GM03348 (cell line): Measurements from ENCODE around the gene ZMAT3.
"Not testable (repeated sequence)": the region's sequence is repeated elsewhere in the genome, so short reads cannot be mapped to it uniquely, and the experiment has no call there.

Experiments
- DNase-seq: peaks from one replicate; pipeline ENCODE4 v3.0.0; 2012; ENCODE audit warnings: low spot score

ZMAT3 gene

DNA sequence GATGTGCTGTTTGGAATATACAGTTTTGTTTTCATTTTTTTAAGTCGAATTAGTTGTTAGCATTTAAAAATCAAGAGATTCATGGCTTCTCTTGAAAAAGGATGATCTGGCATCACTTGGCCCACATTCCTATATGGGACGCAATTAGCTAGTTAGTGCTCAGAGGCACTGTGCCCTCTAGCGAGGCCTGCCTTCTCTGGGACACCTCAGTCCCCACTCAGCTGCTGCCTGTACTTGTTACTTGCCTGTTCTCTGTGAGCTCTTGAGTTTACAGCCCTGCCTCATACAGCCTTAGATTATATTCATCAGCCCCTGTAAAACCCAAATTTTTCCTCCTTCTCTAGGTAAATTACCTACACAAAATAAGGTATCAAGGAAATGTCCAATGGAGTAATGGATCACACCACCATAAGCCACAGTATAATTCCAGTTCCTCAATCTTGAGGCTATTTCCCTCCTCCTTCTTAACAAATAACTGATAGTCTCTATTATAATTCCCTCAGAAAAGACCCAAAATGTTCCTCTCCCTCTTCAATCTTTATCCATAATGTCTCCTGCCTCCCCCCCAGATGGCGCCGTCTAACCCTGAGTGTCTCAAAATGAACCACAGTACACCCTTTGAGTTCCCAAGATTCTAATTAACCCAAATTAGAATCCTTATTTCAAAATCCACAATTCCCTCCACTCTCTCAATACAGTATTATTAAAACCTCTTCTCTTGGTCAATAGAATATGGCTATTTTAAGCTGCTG lies 2.7 kb downstream of the ZMAT3 start:
- peak; percentile 63 for DNase-seq

DNA sequence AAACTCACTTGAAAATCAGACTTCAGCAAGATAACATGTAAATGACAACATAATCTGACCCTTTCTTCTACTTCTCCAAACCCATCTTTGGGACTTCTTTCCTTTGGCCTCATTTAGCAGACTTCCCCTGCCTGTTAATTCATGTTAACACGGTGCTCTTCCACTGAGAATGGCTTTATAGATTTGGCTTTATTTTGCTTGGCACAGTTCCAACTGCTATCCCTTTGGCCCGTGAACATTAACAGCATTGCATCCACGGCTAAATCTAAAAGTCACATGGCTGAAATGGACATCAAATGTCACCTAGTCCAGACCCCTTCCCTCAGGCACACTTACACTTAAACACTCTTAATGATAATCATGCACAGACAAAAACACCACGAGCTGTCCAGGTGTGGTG lies 3.8 kb downstream of the ZMAT3 start:
- no peak for DNase-seq

DNA sequence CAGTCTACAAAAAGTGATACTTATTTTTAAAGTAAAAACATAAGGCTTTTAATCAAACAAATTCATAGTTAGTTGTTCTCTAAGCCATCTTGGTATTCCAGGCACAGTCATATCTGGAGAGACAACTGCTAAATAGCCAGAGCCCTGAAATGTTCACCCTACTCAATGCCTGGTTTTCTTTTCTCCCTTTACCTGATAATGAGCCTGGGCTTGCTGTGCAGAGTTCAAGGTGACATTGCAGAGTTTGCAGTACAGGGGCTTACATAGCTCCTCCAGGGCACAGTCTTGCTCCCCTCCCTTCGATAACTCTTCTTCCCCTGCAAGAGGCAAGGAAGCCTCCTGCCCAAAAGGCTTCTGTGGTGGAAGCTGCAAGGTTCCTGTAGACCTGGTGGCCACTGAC lies 4.3 kb downstream of the ZMAT3 start:
- DNase-seq: no peak

DNA sequence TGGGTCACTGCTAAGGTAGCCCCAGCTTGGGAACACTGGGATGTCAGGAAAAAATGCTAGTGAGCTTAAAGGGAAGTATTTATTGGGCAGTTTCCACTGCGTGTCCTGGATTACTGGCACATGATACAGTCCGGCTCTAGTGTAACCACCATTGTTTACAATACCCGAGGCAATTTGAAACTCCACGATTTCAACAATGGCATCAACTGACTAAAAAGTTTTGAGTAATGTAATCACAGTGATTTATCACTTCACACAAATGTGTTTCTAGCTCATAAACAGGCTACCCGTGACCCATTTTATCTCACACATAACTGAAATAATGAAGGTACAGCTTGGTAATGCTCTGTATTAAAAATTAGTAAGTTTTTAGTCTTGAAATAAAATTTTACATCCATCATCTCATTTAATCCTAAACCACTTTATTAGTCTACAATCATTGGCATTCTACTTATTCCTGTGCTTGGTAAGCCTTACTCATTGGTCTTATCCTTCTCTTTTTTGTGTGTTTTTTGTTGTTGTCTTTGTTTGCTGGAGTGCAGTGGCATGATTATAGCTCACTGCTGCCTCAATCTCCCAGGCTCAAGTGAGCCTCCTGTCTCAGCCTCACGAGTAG lies 7.6 kb downstream of the ZMAT3 start:
- peak; percentile 12 for DNase-seq

DNA sequence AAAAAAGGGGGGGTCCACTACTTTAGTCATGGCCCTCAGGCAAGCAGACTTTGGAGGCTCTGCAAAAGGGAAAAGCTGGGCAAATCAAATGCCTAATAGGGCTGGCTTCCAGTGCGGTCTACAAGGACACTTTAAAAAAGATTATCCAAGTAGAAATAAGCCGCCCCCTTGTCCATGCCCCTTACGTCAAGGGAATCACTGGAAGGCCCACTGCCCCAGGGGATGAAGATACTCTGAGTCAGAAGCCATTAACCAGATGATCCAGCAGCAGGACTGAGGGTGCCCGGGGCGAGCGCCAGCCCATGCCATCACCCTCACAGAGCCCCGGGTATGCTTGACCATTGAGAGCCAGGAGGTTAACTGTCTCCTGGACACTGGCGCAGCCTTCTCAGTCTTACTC lies 15.3 kb downstream of the ZMAT3 start:
- DNase-seq: no peak

DNA sequence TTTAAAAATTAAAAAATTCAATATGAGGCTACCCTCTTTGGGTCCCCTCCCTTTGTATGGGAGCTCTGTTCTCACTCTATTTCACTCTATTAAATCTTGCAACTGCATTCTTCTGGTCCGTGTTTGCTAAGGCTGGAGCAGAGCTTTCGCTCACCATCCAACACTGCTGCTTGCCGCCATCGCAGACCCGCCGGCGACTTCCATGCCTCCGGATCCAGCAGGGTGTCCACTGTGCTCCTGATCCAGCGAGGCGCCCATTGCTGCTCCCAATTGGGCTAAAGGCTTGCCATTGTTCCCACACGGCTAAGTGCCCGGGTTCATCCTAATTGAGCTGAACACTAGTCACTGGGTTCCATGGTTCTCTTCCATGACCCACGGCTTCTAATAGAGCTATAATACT lies 17.0 kb downstream of the ZMAT3 start:
- not testable (repeated sequence) for DNase-seq

DNA sequence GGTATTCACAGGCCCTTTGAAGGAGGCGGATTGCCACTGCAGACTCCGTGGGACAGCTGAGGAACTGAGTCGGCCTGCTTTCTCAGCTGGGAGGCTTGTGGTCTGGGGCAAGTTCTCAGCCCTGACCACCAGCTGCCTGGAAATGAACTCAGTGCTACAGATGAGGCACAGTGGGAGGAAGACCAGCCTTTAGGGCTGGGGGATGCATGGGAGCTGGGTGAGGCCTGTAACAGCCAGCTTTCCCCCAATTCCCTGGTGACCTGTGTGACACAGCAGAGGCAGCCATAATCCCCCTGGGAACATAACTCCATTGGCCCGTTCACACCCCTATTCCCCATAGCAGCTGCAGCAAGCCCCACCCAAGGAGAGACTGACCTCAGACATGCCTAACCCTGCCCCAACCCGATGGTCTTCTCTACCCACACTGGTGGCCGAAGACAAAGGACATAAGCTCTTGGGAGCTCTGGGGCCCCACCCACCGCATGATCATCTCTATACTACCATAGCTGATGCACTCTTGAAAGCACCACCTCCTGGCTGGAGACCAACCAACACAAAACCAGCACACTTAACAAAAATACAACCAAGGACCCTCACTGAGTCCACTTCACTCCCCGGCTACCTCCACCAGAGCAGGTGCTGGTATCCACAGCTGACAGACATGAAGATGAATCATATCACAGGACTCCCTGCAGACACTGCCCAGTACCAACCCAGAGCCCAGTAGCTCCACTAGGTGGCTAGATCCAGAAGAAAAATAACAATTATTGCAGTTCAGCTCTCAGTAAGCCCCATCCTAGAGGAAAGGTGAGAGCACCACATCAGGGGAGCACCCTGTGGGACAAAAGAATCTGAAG lies 24.9 kb downstream of the ZMAT3 start:
- no peak for DNase-seq

DNA sequence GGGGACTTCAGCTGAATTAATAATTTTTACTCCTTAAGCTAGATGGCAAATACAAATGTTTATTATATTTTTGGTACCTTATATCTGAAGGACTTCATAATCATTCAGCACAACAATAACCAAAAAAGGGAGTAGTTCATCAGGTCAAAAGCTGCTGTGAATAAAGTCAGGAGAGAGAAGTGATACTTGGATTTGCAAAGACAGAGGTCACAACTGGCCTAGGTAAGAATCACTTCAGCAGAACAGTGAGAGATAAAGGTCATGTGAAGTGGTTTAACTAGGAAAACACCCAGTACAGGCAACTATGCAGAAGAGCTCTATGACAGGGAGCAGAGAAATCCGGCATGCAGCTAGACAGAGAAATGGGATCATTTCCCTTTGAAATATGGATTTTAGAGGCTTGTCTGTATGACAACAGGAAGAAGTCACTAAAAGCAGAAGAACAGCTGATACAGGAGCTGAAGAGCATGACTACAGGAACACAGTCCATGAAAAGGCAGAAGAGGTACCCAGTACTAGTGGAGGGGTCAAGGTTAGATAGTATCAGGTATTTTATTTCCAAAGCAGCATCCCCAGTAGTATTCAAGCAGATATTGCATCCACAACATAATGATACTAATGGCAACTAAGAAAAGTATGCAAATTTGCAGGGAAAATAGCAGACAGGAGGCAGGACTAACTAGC lies 25.7 kb downstream of the ZMAT3 start:
- DNase-seq: no peak

DNA sequence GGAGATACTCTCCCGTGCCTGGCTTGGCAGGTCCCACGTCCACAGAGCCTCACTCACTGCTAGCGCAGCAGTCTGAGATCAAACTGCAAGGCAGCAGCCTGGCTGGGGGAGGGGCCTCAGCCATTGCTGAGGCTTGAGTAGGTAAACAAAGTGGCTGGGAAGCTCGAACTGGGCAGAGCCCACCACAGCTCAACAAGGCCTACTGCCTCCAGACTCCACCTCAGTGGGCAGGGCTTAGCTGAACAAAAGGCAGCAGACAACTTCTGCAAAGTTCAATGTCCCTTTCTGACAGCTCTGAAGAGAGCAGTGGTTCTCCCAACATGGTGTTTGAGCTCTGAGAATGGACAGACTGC lies 32.7 kb downstream of the ZMAT3 start:
- not testable (repeated sequence) for DNase-seq

DNA sequence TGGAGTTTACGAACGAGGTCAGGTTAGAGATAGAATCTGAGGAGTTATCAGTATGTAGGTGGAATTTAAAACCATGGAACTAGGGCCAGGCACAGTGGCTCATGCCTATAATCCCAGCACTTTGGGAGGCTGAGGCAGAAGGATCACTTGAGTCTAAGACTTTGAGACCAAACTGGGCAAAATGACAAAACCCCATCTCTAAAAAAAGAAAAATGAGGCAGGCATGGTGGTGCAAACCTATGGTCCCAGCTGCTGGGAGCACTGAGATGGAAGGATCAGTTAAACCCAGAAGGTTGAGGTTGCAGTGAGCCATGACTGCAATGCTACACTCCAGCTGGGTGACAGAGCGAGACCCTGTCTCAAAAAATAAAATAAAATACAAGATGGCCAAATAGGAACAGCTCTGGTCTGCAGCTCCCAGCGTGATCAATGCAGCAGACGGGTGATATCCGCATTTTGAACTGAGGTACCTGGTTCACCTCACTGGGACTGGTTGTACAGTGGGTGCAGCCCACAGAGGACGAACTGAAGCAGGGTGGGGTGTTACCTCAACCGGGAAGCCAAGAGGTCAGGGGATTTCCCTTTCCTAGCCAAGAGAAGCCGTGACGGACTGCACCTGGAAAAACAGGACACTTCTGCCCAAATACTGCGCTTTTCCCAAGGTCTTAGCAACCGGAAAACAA lies 33.3 kb downstream of the ZMAT3 start:
- no peak for DNase-seq

DNA sequence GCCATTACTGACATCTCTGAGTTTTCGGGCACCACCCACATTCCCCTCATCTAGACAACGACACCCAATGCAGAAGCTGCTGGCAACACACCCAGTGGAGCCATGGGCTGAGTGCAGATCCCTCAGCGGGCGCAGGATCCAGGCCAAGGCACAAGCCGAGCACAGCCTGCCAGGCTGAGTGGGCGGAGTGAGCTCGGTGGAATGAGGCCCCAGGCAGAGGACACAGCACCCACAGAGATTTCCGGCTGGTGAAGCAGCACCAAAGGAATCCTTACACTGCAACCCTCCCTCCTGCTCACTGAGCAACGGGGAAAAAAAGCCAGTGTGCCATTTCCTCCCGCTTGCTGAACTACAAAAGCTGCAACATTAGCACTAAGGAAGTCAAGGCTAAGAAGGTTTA lies 34.3 kb downstream of the ZMAT3 start:
- DNase-seq: peak; percentile 94

DNA sequence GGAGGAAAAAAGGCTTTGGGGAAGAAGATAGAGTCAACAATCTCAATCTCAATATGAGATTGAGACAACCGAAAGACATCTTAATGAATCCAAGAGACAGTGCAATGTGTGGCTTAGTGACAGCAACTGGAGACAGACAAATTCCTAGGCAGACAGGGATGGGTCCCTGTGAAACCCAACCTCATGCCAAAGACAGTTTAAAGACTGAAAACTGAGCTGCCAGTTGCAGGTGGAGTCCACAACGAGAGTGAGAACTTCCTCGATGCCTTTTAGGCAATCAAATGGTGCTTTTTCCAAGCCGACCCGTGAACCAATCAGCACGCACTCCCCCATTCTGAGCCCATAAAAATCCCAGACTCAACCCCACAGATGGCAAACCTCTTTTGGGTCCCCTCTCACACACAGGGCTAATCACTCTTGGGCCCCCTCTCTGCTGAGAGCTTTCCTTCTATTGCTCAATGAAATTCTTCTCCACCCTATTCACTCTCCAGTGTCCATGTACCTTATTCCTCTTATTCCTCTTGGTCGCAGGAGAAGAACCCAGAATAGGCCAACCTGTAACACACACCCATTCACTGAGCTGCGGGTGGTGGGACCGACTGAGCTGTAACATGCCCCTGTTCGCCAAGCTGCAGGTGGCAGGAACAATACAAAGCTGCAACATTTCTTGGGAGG lies 34.8 kb downstream of the ZMAT3 start:
- DNase-seq: no peak

DNA sequence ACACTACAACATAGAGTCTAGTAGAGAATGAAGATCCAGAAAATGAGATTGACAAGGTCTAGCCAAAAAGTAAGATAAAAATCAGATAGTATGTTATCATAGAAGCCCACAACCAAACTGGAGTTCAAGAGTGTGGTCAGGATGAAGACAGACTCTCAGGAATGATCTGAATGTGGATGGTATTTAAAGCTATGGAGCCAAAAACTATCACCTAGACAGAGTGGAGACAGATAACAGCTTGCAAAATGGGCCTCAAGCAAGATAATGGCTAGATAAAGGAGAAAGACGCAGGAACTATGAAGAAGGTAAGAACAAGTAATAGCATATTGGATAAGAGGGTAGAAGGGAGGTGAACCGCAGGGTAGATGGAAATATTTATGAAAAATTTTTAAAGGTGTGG lies 35.4 kb downstream of the ZMAT3 start:
- peak; percentile 45 for DNase-seq

DNA sequence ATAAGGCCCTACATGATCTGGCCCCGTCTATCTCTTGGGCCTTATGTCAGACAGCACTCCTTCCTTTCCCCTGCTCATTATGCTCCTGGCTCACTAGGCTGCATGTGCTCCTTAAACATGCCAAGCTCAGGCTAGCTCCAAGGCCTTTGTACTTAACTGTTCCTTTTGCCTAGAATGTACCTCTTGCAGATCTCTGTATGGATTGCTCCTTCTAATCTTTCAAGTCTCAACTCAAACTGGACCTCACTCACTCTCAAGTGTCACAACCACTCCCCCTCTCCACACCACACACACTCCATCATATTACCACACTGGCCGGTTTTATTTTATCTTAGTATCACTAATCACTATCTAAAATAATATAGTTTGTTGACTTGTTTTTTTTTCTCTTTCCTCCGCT lies 36.4 kb downstream of the ZMAT3 start:
- DNase-seq: no peak

DNA sequence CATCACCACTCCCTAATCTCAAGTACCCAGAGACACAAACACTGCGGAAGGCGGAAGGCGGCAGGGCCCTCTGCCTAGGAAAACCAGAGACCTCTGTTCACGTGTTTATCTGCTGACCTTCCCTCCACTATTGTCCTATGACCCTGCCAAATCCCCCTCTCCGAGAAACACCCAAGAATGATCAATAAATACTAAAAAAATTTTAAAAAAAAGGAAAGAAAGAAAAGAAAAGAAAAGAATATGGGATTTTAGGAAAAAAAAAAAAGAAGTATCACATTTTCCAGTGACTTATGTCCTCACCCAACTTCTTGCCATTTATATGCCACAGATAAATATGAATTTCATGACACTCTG lies 38.3 kb downstream of the ZMAT3 start:
- not testable (repeated sequence) for DNase-seq

DNA sequence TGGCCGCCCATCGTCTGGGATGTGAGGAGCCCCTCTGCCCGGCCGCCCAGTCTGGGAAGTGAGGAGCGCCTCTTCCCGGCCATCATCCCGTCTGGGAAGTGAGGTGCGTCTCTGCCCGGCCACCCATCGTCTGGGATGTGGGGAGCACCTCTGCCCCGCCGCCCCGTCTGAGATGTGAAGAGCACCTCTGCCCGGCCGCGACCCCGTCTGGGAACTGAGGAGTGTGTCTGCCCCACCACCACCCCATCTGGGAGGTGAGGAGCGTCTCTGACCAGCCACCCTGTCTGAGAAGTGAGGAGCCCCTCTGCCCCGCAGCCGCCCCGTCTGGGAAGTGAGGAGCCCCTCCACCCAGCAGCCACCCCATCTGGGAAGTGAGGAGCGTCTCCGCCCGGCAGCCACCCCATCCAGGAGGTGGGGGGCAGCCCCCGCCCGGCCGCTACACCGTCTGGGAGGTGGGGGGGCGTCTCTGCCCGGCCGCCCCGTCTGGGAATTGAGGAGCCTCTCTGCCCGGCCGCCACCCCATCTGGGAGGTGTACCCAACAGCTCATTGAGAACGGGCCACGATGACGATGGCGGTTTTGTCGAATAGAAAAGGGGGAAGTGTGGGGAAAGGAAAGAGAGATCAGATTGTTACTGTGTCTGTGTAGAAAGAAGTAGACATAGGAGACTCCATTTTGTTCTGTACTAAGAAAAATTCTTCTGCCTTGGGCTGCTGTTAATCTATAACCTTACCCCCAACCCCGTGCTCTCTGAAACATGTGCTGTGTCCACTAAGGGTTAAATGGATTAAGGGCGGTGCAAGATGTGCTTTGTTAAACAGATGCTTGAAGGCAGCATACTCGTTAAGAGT lies 38.9 kb downstream of the ZMAT3 start:
- not testable (repeated sequence) for DNase-seq

DNA sequence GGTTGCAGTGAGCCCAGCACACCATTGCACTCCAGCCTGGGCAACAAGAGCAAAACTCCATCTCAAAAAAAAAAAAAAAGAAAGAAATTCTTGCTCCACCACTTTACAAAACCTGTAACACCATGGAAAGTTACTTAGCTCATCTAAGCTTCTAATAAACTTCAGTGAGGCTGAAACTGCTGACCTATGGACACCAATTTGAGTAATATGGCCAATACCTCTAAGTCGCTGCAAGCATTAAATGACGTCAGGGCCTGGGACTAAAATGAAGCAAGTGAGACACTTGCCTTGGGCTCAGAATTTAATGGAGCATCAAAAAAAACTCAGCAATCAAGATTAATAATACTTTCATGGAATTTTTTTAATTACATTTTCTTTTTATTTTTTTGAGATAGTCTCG lies 42.5 kb downstream of the ZMAT3 start:
- DNase-seq: no peak

DNA sequence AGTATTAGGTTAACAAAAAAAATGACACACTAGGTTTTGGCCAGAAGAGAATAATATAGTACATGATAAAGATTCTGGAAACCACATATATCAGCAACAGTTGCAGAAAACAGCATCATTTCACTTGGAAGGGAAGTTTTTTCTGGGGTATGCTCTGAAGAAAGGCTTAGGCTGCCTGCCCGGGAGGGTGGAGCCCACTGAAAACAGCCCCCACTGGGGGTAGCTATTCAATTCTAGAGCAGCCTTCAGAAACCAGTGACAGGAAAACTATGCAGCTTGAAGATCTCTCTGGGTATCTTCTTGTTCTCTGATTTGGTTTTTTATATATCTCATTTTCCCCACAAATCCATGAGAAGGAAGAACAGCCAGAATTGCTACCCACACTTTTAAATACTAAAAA lies 43.2 kb downstream of the ZMAT3 start:
- no peak for DNase-seq

DNA sequence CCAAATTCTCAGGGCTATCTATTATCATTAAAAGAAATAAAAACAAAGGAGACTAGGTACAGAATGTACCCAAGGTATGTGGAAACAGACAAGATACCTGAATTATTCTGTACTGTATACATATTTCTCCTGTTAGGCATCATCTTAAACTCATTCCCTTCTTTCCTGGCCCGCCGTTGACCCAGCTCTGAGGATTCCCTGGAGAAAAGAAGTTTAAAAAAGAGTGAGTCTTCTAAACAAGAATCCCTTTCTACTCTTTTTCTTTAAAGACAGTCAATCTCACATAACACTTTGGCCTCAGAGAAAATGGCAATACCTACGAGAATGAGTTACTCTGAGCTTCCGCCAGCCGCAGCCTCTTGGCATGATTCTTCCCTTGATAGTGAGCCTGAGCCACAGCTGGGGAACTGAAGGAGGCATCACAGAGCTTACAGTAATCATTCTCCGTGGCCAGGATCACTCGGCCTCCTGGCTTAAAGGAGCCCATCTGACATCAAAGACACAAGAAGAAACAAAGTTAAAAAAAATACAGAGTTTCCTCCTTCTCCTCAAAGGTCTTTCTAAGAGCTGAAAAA lies 44.2 kb downstream of the ZMAT3 start:
- no peak for DNase-seq

DNA sequence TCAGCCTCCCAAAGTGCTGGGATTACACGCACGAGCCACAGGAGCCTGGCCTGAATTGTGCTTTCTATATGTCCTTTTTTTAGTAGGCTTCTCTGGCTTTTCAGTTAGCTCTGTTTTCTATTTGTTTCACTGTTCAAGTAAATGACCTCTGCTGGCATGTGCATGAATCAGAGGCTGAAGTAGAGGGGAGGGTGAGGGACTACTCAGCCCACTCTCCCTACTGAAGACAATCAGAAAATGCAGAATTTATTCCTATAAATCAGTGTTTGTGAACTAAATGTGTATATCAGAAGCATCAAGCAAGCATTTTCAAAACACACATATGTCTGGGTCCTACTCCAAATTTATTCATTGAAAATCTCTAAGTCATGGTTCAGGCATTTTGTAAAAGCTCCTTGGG lies 45.0 kb downstream of the ZMAT3 start:
- DNase-seq: peak; percentile 14
